ENCODE data around the gene TSKS. TPM values are rescaled to one million over a fixed set of nuclear protein-coding genes. Genes with fewer than 3 reads are reported as not detected.
A peak's percentile ranks its signal among the peaks of the same experiment; 100 is the strongest.

Gene TSKS
- total and polyA plus RNA-seq, 2 donors (not counting 3 experiments of a cell fraction or from before 2014, with no cell fraction given) = 0.03 TPM; not detected in 1

GRCh38 chr19:49809160-49809940, 46.2 kb upstream of the TSKS start:
- TF ChIP-seq EZH2 (IDR thresholded peaks at IDR 0.05; ENCODE audit: borderline replicate concordance, low read depth, low read length, severe bottlenecking) (no peak), FOS (IDR thresholded peaks at IDR 0.05; ENCODE audit: borderline replicate concordance, insufficient read depth, low read length) (no peak), JUN (IDR thresholded peaks at IDR 0.05; ENCODE audit: borderline replicate concordance, insufficient read depth, insufficient read length, low read depth) (no peak), POLR2A (IDR thresholded peaks at IDR 0.05; ENCODE audit: low read depth, low read length) (peak; percentile 30), POLR2AphosphoS5 (IDR thresholded peaks at IDR 0.05; ENCODE audit: insufficient read depth, low read depth, low read length) (no peak), MYC (IDR thresholded peaks at IDR 0.05; ENCODE audit: low read depth, low read length) (no peak), GATA2 (IDR thresholded peaks at IDR 0.05; ENCODE audit: insufficient read depth, insufficient read length, low read depth, low read length) (no peak)
- TF ChIP-seq, protein P1, sequence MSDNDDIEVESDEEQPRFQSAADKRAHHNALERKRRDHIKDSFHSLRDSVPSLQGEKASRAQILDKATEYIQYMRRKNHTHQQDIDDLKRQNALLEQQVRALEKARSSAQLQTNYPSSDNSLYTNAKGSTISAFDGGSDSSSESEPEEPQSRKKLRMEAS (IDR thresholded peaks at IDR 0.05; ENCODE audit: insufficient read depth, insufficient read length) = no peak
- TF ChIP-seq, protein P2, sequence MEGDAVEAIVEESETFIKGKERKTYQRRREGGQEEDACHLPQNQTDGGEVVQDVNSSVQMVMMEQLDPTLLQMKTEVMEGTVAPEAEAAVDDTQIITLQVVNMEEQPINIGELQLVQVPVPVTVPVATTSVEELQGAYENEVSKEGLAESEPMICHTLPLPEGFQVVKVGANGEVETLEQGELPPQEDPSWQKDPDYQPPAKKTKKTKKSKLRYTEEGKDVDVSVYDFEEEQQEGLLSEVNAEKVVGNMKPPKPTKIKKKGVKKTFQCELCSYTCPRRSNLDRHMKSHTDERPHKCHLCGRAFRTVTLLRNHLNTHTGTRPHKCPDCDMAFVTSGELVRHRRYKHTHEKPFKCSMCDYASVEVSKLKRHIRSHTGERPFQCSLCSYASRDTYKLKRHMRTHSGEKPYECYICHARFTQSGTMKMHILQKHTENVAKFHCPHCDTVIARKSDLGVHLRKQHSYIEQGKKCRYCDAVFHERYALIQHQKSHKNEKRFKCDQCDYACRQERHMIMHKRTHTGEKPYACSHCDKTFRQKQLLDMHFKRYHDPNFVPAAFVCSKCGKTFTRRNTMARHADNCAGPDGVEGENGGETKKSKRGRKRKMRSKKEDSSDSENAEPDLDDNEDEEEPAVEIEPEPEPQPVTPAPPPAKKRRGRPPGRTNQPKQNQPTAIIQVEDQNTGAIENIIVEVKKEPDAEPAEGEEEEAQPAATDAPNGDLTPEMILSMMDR (IDR thresholded peaks at IDR 0.05; ENCODE audit: extremely low read depth in 1 of 2, insufficient read depth in 1 of 2, low read depth in 1 of 2, low read length in 2 of 2) = peak in 1 of 2 donors; percentile 9
- H3K27me3 ChIP-seq (ENCODE audit: control insufficient read depth in 2 of 2, insufficient read depth in 2 of 2, low read length in 2 of 2) = no peaks in the 10 kb centered on the region
- intact Hi-C loops (cut with micrococcal nuclease) = loop anchor here (2.0 to 5.0 kb wide), 3 partner anchors 43 to 312 kb away; partner anchors contain the start of genes ADM5, AP2A1 and RPS11
- BruUV-seq (replicated peaks) = no TSS peak
- no peaks in the 10 kb centered on the region for H3K9me1 ChIP-seq (replicated peaks; ENCODE audit: control insufficient read depth, extremely low read depth, insufficient read depth, low read length)
- H3K9ac ChIP-seq (replicated peaks; ENCODE audit: extremely low read depth, insufficient read depth, low read length) = peak overlapping the region; percentile 51
- dilution Hi-C loops (cut with MboI; ENCODE audit: extremely low pct_ligation_motif_present, low sequenced_read_pairs) = no loop called here
- H3K36me3 ChIP-seq (ENCODE audit: control insufficient read depth in 2 of 2, extremely low read depth in 1 of 2, insufficient read depth in 2 of 2, low read length in 2 of 2) = no peaks in the 10 kb centered on the region
- POLR2A ChIA-PET = interaction anchor here (0.6 kb wide), 1 partner anchor 49 kb away, joined by 3 read pairs; no protein-coding TSS in a partner anchor
- H3K9me3 ChIP-seq (replicated peaks; ENCODE audit: control insufficient read depth, insufficient read depth, low read length) = no peaks in the 10 kb centered on the region
- H3K4me1 ChIP-seq (ENCODE audit: control insufficient read depth, extremely low read depth, insufficient read depth, low read length) = peaks cover 20% of the 10 kb centered on the region
- no peak overlapping the region for H3K27ac ChIP-seq (ENCODE audit: insufficient read depth, low read depth, low read length)
- H4K20me1 ChIP-seq (replicated peaks; ENCODE audit: control insufficient read depth, extremely low read depth, insufficient read depth, low read length) = no peaks in the 10 kb centered on the region
- H2AFZ ChIP-seq (ENCODE audit: low read depth, low read length) = peak overlapping the region; percentile 83
- CTCF ChIA-PET = interaction anchor here (0.8 to 1.1 kb wide), 2 partner anchors 50 to 58 kb away, joined by 3 read pairs; no protein-coding TSS in a partner anchor
- FAIRE-seq = no peak
- peak overlapping the region; percentile 65 for H3K4me2 ChIP-seq (ENCODE audit: insufficient read depth, low read length)
- H3K79me2 ChIP-seq (ENCODE audit: control insufficient read depth, insufficient read depth, low read length) = no peaks in the 10 kb centered on the region
- peak overlapping the region; percentile 46 to 59 (median 59) for H3K4me3 ChIP-seq (replicated peaks in 1 of 3; ENCODE audit: insufficient read depth in 1 of 3, low read depth in 1 of 3, low read length in 3 of 3)
- DNase-seq (ENCODE audit: low read depth, low spot score) = peak; percentile 18

Measured in endothelial cell of umbilical vein (primary cell).